ENCODE measurements around the gene ARHGAP24.
A peak's percentile ranks its signal among the peaks of the same experiment; 100 is the strongest.

The ARHGAP24 gene

GRCh38 chr4:85956293-85956945 lies 481.5 kb downstream of the ARHGAP24 start:
- no peak for TF ChIP-seq YY1 (IDR thresholded peaks at IDR 0.05; ENCODE audit: low read depth)

GRCh38 chr4:85961887-85962286 lies 486.9 kb downstream of the ARHGAP24 start:
- TF ChIP-seq MAX (IDR thresholded peaks at IDR 0.05) (no peak), ZBTB7A (IDR thresholded peaks at IDR 0.05; ENCODE audit: low read depth) (no peak), EP300 (IDR thresholded peaks at IDR 0.05; ENCODE audit: borderline replicate concordance) (no peak), YY1 (IDR thresholded peaks at IDR 0.05; ENCODE audit: low read depth) (no peak), RAD21 (IDR thresholded peaks at IDR 0.05; ENCODE audit: low read depth) (no peak), REST (IDR thresholded peaks at IDR 0.05; ENCODE audit: low read depth) (no peak), FOXM1 (IDR thresholded peaks at IDR 0.05; ENCODE audit: borderline replicate concordance, low read depth) (no peak), TEAD4 (IDR thresholded peaks at IDR 0.05) (no peak), TCF12 (IDR thresholded peaks at IDR 0.05; ENCODE audit: low read depth) (no peak), USF1 (IDR thresholded peaks at IDR 0.05) (no peak), CREB1 (IDR thresholded peaks at IDR 0.05; ENCODE audit: low read depth) (no peak)

GRCh38 chr4:85963231-85963630 lies 488.3 kb downstream of the ARHGAP24 start:
- TF ChIP-seq NFIC (IDR thresholded peaks at IDR 0.05) (no peak), EGR1 (IDR thresholded peaks at IDR 0.05) (no peak), CEBPB (IDR thresholded peaks at IDR 0.05) (no peak), RAD21 (IDR thresholded peaks at IDR 0.05; ENCODE audit: low read depth) (no peak), CREB1 (IDR thresholded peaks at IDR 0.05; ENCODE audit: low read depth) (no peak)

- TF ChIP-seq EGR1 (IDR thresholded peaks at IDR 0.05) (no peak), RAD21 (IDR thresholded peaks at IDR 0.05; ENCODE audit: low read depth) (peak; percentile 21; the same call in 1 of the 2 replicates), USF1 (IDR thresholded peaks at IDR 0.05) (no peak), NFIC (IDR thresholded peaks at IDR 0.05) (no peak)
Measured at GRCh38 chr4:85964298-85964697, 489.3 kb downstream of the ARHGAP24 start.

- TF ChIP-seq YY1 (IDR thresholded peaks at IDR 0.05; ENCODE audit: low read depth) (no peak), REST (IDR thresholded peaks at IDR 0.05; ENCODE audit: low read depth) (no peak), MAX (IDR thresholded peaks at IDR 0.05) (no peak), USF1 (IDR thresholded peaks at IDR 0.05) (no peak), NFIC (IDR thresholded peaks at IDR 0.05) (no peak), TCF12 (IDR thresholded peaks at IDR 0.05; ENCODE audit: low read depth) (no peak), EP300 (IDR thresholded peaks at IDR 0.05; ENCODE audit: borderline replicate concordance) (no peak), FOXM1 (IDR thresholded peaks at IDR 0.05; ENCODE audit: borderline replicate concordance, low read depth) (no peak), TEAD4 (IDR thresholded peaks at IDR 0.05) (no peak), EGR1 (IDR thresholded peaks at IDR 0.05) (no peak), RAD21 (IDR thresholded peaks at IDR 0.05; ENCODE audit: low read depth) (no peak), CREB1 (IDR thresholded peaks at IDR 0.05; ENCODE audit: low read depth) (no peak), ZBTB7A (IDR thresholded peaks at IDR 0.05; ENCODE audit: low read depth) (no peak), TAF1 (IDR thresholded peaks at IDR 0.05; ENCODE audit: low read depth) (no peak), CEBPB (IDR thresholded peaks at IDR 0.05) (no peak)
Measured at GRCh38 chr4:85965529-85965928, 490.6 kb downstream of the ARHGAP24 start.

- TF ChIP-seq RAD21 (IDR thresholded peaks at IDR 0.05; ENCODE audit: low read depth) (no peak), ZBTB7A (IDR thresholded peaks at IDR 0.05; ENCODE audit: low read depth) (no peak), YY1 (IDR thresholded peaks at IDR 0.05; ENCODE audit: low read depth) (no peak), TAF1 (IDR thresholded peaks at IDR 0.05; ENCODE audit: low read depth) (no peak), CEBPB (IDR thresholded peaks at IDR 0.05) (no peak)
Measured at GRCh38 chr4:85966373-85966772, 491.4 kb downstream of the ARHGAP24 start.
